Measurements from ENCODE around the gene SLC26A9.

The SLC26A9 gene

DNA sequence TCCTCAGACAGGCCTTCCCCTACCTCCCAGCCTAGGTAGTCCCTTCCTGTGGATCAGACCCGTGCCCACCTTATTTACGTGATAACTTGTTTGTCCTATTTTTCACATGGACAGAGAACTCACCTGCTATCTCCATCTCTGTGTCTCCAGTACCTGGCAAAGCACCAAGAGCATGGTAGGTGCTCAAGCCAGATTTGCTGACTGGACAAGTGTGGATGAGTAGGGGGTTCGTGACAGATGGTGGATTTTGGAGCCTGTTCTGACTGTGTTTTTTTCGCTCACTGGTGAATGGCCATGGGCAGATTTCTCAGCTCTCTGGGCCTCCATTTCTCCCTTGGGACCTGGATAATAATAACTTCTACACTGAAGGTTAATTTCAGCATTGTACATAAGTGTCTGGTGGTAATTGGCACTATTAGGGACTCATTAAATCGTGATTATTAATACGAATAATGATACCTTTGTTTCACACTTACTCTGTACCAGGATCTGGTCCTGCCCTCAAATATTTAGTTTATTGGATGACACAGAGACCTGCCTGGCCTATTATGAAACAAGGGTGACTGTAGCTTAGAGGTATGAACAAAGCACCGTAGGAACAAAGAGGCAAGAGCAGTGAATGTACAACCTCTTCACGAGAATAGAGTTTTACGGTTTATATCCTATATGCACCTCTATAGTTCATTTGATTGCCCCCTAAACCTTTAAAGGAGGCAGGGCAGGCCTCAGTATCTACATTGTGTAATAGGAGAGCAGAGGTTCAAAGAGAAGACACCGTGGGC is 24.5 kb upstream of the SLC26A9 start:
- H3K4me2 ChIP-seq (ENCODE audit: low read depth, low read length) = no peak overlapping the region
- no peaks in the 10 kb centered on the region for H3F3A ChIP-seq (ENCODE audit: insufficient read depth, low read length)
- H3K9ac ChIP-seq (ENCODE audit: low read length) = no peak overlapping the region
- TF ChIP-seq EZH2phosphoT487 (IDR thresholded peaks at IDR 0.05; ENCODE audit: low read length) = no peak
- no peak for TF ChIP-seq EZH2 (optimal IDR thresholded peaks at IDR 0.05; ENCODE audit: low read depth, low read length)
- TF ChIP-seq, protein P1, sequence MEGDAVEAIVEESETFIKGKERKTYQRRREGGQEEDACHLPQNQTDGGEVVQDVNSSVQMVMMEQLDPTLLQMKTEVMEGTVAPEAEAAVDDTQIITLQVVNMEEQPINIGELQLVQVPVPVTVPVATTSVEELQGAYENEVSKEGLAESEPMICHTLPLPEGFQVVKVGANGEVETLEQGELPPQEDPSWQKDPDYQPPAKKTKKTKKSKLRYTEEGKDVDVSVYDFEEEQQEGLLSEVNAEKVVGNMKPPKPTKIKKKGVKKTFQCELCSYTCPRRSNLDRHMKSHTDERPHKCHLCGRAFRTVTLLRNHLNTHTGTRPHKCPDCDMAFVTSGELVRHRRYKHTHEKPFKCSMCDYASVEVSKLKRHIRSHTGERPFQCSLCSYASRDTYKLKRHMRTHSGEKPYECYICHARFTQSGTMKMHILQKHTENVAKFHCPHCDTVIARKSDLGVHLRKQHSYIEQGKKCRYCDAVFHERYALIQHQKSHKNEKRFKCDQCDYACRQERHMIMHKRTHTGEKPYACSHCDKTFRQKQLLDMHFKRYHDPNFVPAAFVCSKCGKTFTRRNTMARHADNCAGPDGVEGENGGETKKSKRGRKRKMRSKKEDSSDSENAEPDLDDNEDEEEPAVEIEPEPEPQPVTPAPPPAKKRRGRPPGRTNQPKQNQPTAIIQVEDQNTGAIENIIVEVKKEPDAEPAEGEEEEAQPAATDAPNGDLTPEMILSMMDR (IDR thresholded peaks at IDR 0.05; ENCODE audit: low read length) = no peak
- no peak for DNase-seq
- H3K79me2 ChIP-seq (ENCODE audit: low read length) = no peaks in the 10 kb centered on the region
- no peaks in the 10 kb centered on the region for H3K9me3 ChIP-seq (replicated peaks; ENCODE audit: insufficient read depth, low read length)
- no peak overlapping the region for H2AFZ ChIP-seq (ENCODE audit: low read length)
- 0 out of 2 replicates have a peak, but pooled peaks cover 3% of the 10 kb centered on the region for H3K4me1 ChIP-seq (ENCODE audit: low read length)
- H3K36me3 ChIP-seq (replicated peaks; ENCODE audit: insufficient read depth, low read length) = no peaks in the 10 kb centered on the region
- H3K4me3 ChIP-seq (ENCODE audit: low read length) = no peak overlapping the region
- H3K27me3 ChIP-seq (replicated peaks; ENCODE audit: insufficient read depth, low read length) = no peaks in the 10 kb centered on the region
- no peaks in the 10 kb centered on the region for H3K9me2 ChIP-seq (replicated peaks; ENCODE audit: insufficient read depth, low read length)
- no peak overlapping the region for H3K27ac ChIP-seq (ENCODE audit: low read length)
- no peaks in the 10 kb centered on the region for H4K20me1 ChIP-seq (ENCODE audit: insufficient read depth, low read length)

DNA sequence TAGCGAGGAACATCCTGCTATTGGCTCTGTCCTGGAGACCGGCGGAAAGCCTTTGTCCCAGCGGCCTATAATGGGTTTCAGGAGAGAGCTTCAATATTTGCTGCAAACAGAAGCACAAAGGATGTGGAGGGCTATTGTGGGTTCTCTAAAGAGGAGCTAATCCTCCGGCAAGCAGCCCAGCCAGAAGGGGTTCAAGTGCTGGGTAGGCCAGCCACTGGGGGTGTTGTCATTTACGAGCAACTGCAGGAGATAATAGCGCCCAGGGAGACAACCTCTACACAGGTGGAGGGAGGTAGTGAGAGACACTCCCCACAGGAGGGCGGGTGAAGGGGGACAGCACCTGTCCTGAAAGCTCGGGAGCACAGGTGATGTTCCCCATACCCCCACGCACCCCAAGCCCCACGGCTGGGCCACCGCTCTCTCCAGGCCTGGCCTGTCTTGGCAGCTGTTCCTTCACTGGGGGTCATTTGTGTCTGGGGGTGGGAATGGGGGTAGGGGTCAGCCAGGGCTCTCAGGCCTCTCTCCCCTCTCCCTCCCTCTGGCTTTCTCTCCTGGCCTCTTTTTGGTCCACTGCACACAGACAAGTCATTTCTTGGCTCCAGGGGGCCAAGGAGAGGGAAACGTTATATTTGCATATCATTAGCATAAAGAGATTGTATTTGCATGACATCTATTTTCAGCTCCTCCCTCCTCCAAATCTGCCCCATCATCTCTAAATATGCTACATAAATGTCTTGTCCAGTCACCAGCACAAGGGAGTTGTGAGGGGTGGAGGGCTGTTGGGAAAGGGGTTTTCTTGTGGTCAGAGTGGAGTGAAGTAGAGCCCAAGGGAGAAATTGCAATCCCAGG is 22.0 kb upstream of the SLC26A9 start:
- H2AFZ ChIP-seq (ENCODE audit: low read length) = no peak overlapping the region
- no peaks in the 10 kb centered on the region for H3K36me3 ChIP-seq (replicated peaks; ENCODE audit: insufficient read depth, low read length)
- no peaks in the 10 kb centered on the region for H3K27me3 ChIP-seq (replicated peaks; ENCODE audit: insufficient read depth, low read length)
- no peaks in the 10 kb centered on the region for H3K79me2 ChIP-seq (ENCODE audit: low read length)
- H3K9ac ChIP-seq (ENCODE audit: low read length) = no peak overlapping the region
- peaks cover 12% of the 10 kb centered on the region for H3K4me1 ChIP-seq (ENCODE audit: low read length)
- H3K4me3 ChIP-seq (ENCODE audit: low read length) = no peak overlapping the region
- H3K9me2 ChIP-seq (replicated peaks; ENCODE audit: insufficient read depth, low read length) = no peaks in the 10 kb centered on the region
- no peaks in the 10 kb centered on the region for H4K20me1 ChIP-seq (ENCODE audit: insufficient read depth, low read length)
- no peak overlapping the region for H3K4me2 ChIP-seq (ENCODE audit: low read depth, low read length)
- H3K9me3 ChIP-seq (replicated peaks; ENCODE audit: insufficient read depth, low read length) = no peaks in the 10 kb centered on the region
- no peak overlapping the region for H3K27ac ChIP-seq (ENCODE audit: low read length)
- DNase-seq = no peak
- TF ChIP-seq EZH2 (optimal IDR thresholded peaks at IDR 0.05; ENCODE audit: low read depth, low read length) = no peak
- no peaks in the 10 kb centered on the region for H3F3A ChIP-seq (ENCODE audit: insufficient read depth, low read length)

DNA sequence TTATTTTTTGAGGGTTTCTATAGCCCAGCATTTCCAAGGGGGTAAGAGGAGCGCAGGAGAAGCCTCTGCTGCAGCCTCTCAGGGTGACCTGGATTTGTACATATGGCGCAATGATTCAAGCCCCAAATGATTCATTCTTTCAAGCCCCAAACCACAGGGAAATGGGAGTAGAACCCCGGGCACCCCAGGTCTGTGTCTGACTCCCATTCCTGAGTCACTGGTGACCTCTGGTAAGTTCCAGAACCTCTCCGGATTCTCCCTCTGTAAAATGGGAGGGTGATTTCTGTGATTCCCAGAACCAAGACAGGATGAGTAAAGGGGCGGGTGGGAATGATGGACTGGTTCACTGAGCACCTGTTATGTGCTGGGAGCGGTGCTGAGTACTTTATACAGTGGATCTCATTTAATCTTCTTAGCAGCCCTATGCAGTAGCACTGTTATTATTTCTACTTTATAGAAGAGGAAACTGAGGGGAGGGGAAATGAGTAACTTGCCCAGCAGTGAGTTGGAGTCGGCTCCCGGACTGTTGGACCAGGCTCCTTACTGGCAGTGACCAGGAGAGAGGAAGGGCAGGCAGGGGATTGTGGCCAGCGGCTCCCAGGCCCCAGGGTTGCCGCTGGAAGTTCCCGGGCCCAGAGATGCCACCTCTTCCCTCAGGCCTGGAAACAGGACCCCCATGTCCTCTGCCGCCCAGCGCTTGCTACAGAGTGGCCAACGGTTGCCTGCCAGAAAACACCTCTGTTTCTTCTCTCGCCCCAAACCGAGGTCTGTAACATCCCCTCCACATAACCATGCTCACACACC is 20.3 kb upstream of the SLC26A9 start:
- Histone ChIP-seq H2AFZ (ENCODE audit: low read length) (no peak overlapping the region), H3F3A (ENCODE audit: insufficient read depth, low read length) (no peaks in the 10 kb centered on the region), H3K4me1 (ENCODE audit: low read length) (peaks cover 12% of the 10 kb centered on the region), H3K9ac (ENCODE audit: low read length) (no peak overlapping the region), H4K20me1 (ENCODE audit: insufficient read depth, low read length) (no peaks in the 10 kb centered on the region), H3K4me3 (ENCODE audit: low read length) (no peak overlapping the region), H3K79me2 (ENCODE audit: low read length) (no peaks in the 10 kb centered on the region), H3K4me2 (ENCODE audit: low read depth, low read length) (no peak overlapping the region), H3K27me3 (replicated peaks; ENCODE audit: insufficient read depth, low read length) (no peaks in the 10 kb centered on the region), H3K9me2 (replicated peaks; ENCODE audit: insufficient read depth, low read length) (no peaks in the 10 kb centered on the region), H3K36me3 (replicated peaks; ENCODE audit: insufficient read depth, low read length) (no peaks in the 10 kb centered on the region), H3K9me3 (replicated peaks; ENCODE audit: insufficient read depth, low read length) (no peaks in the 10 kb centered on the region), H3K27ac (ENCODE audit: low read length) (no peak overlapping the region)
- TF ChIP-seq EZH2phosphoT487 (IDR thresholded peaks at IDR 0.05; ENCODE audit: low read length) (no peak), EZH2 (optimal IDR thresholded peaks at IDR 0.05; ENCODE audit: low read depth, low read length) (no peak)
- TF ChIP-seq, protein P1 (IDR thresholded peaks at IDR 0.05; ENCODE audit: low read length) = no peak
- no peak for DNase-seq

Data from MM.1S (cell line).